NCI-H345 treated with DMSO at 0.1 percent for 48 hours (cell line): ENCODE data around the gene ZNF500.

Experiments
- DNase-seq: peaks from one replicate; lab custom pipeline; 2025; ENCODE audit not compliant: unreplicated experiment; lab: John Stamatoyannopoulos, UW

ZNF500 gene

GRCh38 chr16:4775005-4775404 lies 8.0 kb upstream of the ZNF500 start:
- no peak for DNase-seq

- no peak for DNase-seq
These were observed 5.4 kb upstream of the ZNF500 start for GRCh38 chr16:4772351-4772750.

GRCh38 chr16:4771646-4772045 lies 4.7 kb upstream of the ZNF500 start:
- DNase-seq = no peak

- DNase-seq = no peak
These were observed 2.3 kb upstream of the ZNF500 start for GRCh38 chr16:4769306-4769638.

GRCh38 chr16:4768549-4769305 lies 1.8 kb upstream of the ZNF500 start:
- peak; percentile 90 for DNase-seq

DNA sequence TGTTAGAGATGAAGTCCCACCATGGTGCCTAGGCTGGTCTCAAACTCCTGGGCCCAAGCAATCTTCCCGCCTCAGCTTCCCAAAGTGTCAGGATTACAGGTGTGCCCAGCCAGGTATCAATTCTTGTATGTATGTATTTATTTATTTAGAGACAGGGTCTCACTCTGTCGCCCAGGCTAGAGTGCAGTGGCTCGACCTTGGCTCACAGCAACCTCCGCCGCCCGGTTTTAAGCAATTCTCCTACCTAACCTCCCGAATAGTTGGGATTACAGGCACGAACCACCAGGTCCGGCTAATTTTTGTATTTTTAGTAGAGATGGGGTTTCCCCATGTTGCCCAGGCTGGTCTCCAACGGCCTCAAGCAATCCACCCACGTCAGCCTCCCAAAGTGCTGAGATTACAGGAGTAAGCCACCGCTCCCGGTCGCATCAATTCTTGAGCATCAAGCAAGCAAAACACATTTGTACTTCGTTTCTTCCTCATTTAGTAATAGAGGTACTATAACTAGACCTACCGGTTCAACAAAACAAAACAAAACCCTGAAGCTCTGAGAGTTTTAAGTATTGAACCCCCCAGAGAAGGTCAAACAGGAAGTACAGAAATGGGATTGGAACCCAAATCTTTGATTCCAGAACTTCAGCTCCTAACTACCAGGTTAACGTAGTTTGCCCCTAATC lies 1.0 kb upstream of the ZNF500 start:
- DNase-seq = peak; percentile 75

DNA sequence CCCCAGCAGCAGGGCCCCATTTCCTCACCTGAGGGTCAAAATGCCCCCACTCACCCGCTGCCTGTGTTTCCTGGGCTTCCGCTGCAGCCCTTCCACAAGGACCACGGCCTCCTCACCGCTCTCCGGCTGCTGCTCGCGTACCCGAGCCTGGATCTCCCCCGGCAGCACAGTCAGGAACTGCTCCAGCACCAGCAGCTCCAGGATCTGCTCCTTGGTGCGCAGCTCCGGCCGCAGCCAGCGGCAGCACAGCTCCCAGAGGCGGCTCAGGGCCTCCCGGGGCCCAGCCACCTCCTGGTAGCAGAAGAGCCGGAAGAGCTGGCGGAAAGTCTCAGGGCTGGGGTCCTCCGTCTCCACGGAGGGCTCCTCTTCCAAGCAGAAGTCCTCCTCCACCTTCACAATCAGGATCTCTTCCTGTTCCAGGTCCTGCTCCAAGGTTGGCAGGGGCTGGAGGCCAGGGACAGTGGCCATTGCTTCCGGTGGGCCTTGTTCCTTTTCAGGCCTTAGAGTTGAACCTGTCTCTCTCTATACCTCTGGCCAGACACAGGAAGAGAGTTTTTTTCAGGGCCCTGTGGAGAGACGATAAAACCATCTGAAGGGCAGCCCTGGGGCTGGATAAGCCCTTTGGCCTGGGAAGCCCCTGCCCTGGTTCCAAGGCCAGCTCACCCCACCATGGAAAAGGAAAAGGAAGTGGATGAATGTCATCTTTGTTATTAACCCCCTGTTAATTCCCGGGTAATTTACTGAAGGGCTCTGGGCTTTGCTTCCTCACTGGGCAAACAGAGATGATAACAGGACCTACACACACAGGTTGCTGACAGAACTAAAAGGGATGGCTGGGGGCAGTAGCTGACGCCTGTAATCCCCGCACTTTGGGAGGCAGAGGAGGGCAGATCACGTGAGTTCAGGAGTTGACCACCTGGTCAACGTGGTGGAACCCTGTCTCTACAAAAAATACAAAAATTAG lies 1.2 kb downstream of the ZNF500 start:
- no peak for DNase-seq

DNA sequence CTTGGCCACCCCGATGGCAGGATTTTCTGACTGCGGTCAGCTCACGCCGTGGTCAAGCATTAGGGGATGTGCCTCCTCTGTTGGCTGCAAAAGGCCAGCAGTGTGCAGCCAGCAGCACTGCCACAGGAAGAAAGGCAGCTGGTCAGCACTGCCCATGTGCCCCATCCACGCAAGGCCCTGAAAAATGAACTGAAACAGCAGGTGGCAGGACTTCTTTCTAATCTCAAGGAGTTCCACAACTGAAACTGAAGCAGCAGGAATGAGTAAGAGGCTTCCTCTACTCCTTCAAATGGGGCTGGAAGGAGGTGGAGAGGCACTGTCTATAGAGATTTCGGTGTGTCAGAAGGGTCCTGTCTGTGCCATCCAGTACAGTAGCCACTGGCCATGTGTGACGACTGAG lies 3.2 kb downstream of the ZNF500 start:
- DNase-seq = no peak

DNA sequence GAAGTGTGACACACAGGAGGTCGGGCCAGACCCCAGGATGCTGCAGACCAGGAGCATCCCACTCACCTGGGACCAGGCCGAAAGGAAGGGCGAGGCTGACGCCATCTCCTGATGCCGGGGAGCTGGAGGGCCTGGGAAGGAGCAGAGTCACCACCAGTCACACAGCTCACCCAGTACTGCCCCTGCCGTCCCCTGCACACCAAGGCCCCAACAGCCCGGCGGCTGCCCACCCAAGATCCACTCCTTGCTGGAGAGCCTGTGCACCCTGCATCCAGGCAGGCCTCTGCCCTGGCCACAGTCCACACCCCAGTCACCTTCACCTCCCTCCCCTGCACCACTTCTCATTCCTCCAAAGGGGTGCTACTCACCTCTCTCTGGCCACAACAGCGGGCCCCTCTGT lies 4.8 kb downstream of the ZNF500 start:
- no peak for DNase-seq

- no peak for DNase-seq
These were observed 6.6 kb downstream of the ZNF500 start for GRCh38 chr16:4760221-4760910.

- DNase-seq = no peak
These were observed 11.3 kb downstream of the ZNF500 start for GRCh38 chr16:4755687-4756086.

DNA sequence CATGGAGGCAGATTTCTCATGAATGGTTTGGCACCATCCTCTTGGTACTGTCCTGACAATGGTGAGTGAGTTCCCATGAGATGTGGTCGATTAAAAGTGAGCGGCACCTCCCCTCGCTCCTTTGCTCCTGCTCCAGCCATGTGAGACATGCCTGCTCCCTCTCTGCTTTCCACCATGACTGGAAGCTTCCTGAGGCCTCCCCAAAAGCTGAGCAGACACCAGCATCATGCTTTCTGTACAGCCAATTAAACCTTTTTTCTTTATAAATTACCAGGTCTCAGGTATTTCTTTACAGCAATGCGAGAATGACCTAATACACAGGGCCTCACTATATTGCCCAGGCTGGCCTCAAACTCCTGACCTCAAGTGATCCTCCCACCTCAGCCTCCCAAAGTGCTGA lies 12.1 kb downstream of the ZNF500 start:
- no peak for DNase-seq

DNA sequence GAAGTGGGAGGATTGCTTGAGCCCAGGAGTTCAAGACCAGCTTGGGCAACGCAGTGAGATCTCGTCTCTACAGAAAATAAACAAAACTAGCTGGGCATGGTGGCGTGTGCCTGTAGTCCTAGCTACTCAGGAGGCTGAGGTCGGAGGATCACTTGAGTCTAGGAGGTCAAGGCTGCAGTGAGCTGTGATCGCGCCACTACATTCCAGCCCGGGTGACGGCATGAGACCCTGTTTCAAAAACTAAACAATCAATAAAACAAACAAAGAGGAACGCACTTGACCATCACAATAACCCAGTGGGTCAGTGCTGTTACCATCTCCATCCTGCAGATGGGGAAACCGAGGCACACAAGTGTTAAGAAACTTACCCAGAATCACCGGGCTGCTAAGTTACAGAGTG lies 13.7 kb downstream of the ZNF500 start:
- no peak for DNase-seq

DNA sequence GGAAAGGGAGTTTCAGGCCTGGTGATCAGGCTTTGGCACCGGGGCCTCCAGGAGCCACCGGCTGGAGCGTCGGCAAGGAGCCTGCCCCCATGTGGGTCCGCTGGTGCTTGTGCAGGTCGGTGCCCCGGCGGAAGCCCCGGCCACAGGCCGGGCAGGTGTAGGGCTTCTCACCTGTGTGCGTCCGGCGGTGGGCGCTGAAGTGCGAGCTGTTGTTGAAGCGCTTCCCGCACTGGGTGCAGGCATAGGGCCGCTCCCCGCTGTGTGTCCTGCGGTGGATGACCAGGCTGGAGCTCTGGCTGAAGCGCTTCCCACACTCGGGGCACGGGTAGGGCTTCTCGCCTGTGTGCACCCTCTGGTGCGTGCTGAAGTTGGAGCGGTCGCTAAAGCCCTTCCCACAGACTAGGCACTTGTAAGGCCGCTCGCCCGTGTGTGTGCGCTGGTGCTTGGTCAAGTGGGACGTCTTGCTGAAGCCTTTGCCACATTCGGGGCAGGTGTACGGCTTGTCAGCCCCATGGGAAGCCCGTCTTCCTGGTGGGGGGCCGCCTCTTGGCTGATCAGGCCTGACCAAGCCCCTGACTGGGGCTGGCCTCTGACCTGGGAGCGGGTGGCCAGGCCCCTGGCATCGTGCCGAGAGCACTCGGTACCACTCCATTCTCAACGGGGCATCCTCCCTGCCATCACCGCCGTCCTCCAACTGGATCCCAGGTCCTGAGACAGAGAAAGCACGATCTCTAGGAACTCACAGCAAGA lies 14.4 kb downstream of the ZNF500 start:
- DNase-seq = no peak

GRCh38 chr16:4750896-4751295 lies 16.1 kb downstream of the ZNF500 start:
- no peak for DNase-seq

GRCh38 chr16:4749700-4750257 lies 17.2 kb downstream of the ZNF500 start:
- no peak for DNase-seq

DNA sequence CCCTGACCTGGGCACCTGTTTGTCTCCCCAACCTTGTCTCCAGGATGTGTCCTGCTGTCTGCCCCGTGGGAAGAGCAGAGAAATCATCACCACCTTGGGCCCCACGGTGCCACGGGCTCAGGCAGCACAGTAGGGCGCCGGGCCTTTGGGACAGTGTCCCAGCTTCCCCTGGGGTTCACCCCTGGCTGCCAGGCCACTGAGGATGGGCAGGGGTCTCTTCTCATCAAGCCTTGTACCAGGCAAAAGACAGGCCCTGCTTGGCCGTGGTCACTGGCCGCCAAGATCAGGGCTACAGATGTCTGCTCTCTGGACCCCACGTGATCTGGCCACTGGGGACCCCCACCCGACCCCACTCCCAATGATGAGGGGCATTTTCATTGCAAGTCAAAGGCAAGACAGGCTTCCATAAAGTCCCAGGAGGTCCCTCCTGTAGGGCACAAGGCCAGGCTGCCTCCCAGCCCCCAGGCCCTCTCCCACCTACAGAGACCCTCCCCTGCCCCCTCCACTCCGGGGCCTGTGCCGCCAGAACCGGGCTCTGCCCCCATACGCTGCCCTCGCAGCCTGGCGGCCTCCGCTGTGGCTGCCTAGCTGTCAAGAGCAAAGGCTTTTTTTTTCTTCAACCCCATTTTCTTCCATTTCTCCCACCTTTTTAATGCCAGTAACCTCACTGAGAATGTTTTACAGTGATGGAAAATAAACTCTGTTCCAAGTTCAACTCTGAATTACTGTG lies 18.1 kb downstream of the ZNF500 start:
- no peak for DNase-seq

GRCh38 chr16:4747906-4748681 lies 18.9 kb downstream of the ZNF500 start:
- no peak for DNase-seq
